ENCODE measurements around the gene SCAMP5.
A peak's percentile ranks its signal among the peaks of the same experiment; 100 is the strongest.

The SCAMP5 gene

DNA sequence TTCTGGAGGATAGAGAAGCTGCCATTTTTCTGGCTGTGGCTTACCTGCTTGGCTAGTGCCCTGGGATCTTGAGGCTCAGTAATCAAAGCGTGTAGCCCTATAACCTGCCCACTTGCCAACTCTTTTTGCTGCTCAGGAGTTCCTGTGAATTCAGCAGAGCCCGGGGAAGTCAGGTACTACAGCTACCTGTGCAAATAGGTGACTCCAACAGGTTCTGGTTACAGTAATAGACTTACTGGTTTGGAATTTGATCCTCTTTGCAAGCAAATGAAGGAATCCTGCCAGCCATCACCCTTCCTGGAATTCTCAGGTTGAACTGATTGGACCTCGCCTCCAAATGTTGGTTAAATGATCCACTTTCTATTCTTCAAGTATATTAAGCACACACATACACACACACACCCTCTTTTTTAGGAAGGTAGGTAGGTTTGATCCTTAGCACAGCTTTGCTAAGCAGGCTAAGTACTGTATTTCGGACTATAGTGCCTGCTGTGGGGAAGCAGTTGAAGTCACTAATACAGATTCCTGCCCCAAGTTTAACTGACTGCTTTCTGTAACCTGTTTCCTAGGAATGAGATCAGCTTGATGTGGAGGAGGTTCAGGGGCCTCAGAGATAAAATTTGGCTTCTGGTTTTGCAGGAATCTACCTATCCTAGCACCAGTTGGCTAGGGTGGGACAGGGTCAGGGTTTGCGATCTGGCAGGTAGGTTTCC, 30.3 kb downstream of the SCAMP5 start:
- no peak overlapping the region for H3K4me3 ChIP-seq (ENCODE audit: low read depth in 1 of 2, low read length in 1 of 2)
- H3K27ac ChIP-seq, result peak overlapping the region; percentile 79
- H3K27me3 ChIP-seq, result no peaks in the 10 kb centered on the region
- TF ChIP-seq, protein P1, sequence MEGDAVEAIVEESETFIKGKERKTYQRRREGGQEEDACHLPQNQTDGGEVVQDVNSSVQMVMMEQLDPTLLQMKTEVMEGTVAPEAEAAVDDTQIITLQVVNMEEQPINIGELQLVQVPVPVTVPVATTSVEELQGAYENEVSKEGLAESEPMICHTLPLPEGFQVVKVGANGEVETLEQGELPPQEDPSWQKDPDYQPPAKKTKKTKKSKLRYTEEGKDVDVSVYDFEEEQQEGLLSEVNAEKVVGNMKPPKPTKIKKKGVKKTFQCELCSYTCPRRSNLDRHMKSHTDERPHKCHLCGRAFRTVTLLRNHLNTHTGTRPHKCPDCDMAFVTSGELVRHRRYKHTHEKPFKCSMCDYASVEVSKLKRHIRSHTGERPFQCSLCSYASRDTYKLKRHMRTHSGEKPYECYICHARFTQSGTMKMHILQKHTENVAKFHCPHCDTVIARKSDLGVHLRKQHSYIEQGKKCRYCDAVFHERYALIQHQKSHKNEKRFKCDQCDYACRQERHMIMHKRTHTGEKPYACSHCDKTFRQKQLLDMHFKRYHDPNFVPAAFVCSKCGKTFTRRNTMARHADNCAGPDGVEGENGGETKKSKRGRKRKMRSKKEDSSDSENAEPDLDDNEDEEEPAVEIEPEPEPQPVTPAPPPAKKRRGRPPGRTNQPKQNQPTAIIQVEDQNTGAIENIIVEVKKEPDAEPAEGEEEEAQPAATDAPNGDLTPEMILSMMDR (IDR thresholded peaks at IDR 0.05), result no peak
- H3K9me3 ChIP-seq, result no peaks in the 10 kb centered on the region
- no peaks in the 10 kb centered on the region for H3K36me3 ChIP-seq
- peaks cover 34 to 35% of the 10 kb centered on the region in 2 experiments for H3K4me1 ChIP-seq (ENCODE audit: control insufficient read depth in 1 of 2, insufficient read depth in 1 of 2, low read depth in 1 of 2, low read length in 1 of 2)

DNA sequence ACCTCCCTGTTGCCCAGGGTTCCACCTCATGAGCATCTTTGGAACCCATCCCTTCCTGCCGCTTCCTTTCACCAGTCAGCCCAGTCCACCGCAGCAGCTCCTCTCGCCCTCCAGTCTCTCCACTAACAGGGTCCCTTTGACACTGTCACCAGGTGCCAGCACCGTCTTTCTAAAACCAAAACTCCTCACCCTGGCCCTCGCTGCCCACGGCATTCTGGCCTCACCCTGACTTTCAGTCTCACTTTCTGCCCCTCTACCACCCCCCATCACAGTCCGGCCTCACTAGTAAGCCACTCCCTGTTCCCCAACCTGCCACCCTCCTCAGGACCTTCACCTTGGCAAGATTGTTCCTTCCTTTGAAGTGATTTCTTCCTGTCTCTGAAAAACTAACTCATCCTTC, 32.2 kb downstream of the SCAMP5 start:
- TF ChIP-seq, protein P1 (IDR thresholded peaks at IDR 0.05), result no peak
- peaks cover 29 to 34% of the 10 kb centered on the region in 2 experiments for H3K4me1 ChIP-seq (ENCODE audit: control insufficient read depth in 1 of 2, insufficient read depth in 1 of 2, low read depth in 1 of 2, low read length in 1 of 2)
- no peak overlapping the region for H3K27ac ChIP-seq
- H3K4me3 ChIP-seq (ENCODE audit: low read depth in 1 of 2, low read length in 1 of 2), result no peak overlapping the region
- no peaks in the 10 kb centered on the region for H3K9me3 ChIP-seq
- H3K27me3 ChIP-seq, result no peaks in the 10 kb centered on the region
- no peaks in the 10 kb centered on the region for H3K36me3 ChIP-seq

DNA sequence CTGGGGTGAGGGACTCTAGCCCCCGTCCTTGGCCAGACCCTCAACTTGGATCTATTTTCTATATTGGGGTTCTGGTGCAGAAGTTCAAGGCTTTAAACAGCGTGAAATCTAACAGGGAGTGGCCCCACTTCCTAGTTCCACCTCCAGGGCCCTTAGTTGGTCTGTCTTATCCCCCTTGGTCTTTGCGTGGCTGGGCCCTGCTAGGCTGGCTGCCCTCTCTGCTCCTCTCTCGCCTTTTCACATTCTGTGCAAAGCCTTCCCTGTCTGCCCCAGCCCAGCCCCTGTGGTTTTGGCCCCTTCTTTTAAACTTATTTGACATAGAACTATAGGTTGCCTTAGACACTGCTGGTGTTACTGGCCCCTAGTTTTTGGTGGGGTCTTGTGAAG, 33.6 kb downstream of the SCAMP5 start:
- Histone ChIP-seq H3K27me3 (no peaks in the 10 kb centered on the region), H3K4me3 (ENCODE audit: low read depth in 1 of 2, low read length in 1 of 2) (no peak overlapping the region), H3K4me1 (ENCODE audit: control insufficient read depth in 1 of 2, insufficient read depth in 1 of 2, low read depth in 1 of 2, low read length in 1 of 2) (peaks cover 25 to 30% of the 10 kb centered on the region in 2 experiments), H3K27ac (peak overlapping the region; percentile 70), H3K9me3 (no peaks in the 10 kb centered on the region), H3K36me3 (no peaks in the 10 kb centered on the region)
- TF ChIP-seq, protein P1 (IDR thresholded peaks at IDR 0.05), result no peak

DNA sequence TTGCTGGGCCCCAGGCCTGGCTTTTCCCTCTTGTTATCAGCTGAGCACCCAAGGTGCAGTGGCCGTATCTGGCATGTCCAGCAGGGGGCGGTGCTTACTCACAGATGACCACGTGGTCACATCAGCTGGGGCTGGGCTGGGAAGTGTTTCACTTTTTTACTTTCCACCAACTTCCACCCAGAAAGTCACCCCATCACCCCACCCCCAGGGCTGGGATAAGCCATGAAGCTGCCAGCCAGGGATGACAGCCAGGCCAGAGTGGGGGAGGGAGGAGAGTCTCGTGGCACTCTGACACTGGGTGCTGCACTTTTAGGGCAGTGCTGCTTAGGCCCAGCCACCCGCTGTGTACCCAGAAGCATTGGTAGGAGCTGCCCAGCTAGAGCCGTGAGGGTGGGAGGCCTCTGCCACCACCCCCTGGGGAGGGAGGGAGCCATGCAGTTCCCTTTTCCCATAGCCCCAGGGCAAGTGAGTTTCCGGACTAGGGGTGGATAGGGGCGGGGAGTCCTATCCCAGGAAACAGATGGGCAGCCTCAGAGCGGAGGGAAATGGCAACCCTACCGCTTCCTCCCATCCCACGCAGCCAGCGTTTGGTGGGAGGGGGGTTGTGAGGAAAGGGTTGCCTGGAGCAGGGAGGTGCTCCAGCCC, 34.1 kb downstream of the SCAMP5 start:
- Histone ChIP-seq H3K9me3 (no peaks in the 10 kb centered on the region), H3K27me3 (no peaks in the 10 kb centered on the region), H3K36me3 (no peaks in the 10 kb centered on the region), H3K4me1 (ENCODE audit: control insufficient read depth in 1 of 2, insufficient read depth in 1 of 2, low read depth in 1 of 2, low read length in 1 of 2) (peaks cover 20 to 25% of the 10 kb centered on the region in 2 experiments), H3K27ac (peak overlapping the region; percentile 70), H3K4me3 (ENCODE audit: low read depth in 1 of 2, low read length in 1 of 2) (peak overlapping the region; percentile 41 to 51)
- TF ChIP-seq, protein P1 (IDR thresholded peaks at IDR 0.05), result peak; percentile 96

DNA sequence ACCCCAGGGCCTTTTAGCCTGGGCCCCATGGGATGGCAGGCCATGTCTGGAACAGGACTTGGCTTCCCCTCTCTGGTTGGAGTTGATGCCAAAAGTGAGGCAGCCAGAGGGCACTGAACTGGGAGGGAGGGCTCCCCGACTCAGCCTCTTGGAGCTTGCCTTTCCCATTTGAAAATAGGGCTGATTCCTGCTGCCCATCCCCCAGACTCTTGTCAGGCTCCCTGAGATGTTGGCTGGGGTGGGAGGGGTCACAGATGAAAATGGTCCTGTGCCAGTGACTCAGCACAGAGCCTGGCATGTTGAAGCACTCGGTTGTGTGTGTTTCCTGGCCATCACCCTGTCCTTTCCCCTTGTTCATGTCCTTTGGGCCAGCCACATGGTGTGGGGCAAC, 34.7 kb downstream of the SCAMP5 start:
- TF ChIP-seq, protein P1 (IDR thresholded peaks at IDR 0.05), result no peak
- H3K27me3 ChIP-seq, result no peaks in the 10 kb centered on the region
- no peaks in the 10 kb centered on the region for H3K9me3 ChIP-seq
- peaks cover 15 to 19% of the 10 kb centered on the region in 2 experiments for H3K4me1 ChIP-seq (ENCODE audit: control insufficient read depth in 1 of 2, insufficient read depth in 1 of 2, low read depth in 1 of 2, low read length in 1 of 2)
- H3K27ac ChIP-seq, result peak overlapping the region; percentile 70
- no peaks in the 10 kb centered on the region for H3K36me3 ChIP-seq
- H3K4me3 ChIP-seq (ENCODE audit: low read depth in 1 of 2, low read length in 1 of 2), result peak overlapping the region in 1 of 2 experiments; percentile 51
